HG02970 (cell line): ENCODE data around the gene OPTC.

Source experiments
- ATAC-seq: cut with Tn5 transposase; IDR thresholded peaks from one replicate; pipeline ENCODE4 v1.9.1; 2021; ENCODE audit warnings: mild to moderate bottlenecking, moderate library complexity, moderate number of reproducible peaks; ENCODE audit not compliant: unreplicated experiment, low FRiP score

OPTC gene

DNA sequence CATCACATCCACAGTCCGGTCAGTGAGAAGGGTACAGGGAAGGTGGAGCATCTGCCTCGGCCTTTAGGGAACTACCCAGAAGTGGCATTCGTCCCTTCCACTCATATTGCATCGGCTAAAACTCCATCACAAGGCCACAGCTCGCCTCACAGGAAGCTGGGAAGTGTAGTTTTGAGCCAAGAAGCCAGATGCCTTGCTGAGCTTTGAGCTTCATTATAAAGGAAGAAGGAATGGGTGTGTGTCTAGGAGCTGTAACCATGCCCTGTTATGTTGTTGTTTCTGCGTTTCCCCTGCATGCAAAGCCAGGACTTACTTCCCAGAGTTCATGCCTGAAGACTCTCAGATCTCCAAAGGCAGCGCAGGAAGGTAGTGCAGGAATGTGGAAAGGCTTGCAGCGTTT lies 61.1 kb downstream of the OPTC start:
- ATAC-seq = no peak

DNA sequence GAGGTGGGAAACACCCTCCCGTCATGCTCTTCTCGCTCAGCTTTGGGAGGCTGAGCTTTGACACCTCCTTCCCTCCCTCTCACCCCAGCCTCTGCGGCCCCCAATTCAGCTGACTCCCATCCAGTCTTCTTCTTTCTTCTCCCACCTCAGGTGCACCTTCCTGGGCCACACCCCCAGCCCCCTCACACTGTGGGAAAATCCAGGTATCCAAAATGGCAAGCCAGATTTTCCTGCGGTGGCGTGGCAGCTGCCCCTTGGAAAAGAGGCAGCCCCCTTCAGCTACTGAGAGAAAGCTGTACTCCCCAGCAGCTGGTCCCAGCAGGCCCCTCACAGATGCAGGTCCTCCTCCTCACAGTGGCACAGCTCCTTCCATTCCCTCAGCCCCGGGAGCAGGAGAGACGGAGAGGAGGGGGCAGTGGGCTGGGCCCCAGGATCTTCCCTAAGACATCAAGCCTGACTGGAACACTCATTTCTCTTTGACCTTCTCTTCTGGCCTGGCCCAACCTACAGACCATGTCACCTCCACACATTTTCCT lies 61.6 kb downstream of the OPTC start:
- no peak for ATAC-seq

DNA sequence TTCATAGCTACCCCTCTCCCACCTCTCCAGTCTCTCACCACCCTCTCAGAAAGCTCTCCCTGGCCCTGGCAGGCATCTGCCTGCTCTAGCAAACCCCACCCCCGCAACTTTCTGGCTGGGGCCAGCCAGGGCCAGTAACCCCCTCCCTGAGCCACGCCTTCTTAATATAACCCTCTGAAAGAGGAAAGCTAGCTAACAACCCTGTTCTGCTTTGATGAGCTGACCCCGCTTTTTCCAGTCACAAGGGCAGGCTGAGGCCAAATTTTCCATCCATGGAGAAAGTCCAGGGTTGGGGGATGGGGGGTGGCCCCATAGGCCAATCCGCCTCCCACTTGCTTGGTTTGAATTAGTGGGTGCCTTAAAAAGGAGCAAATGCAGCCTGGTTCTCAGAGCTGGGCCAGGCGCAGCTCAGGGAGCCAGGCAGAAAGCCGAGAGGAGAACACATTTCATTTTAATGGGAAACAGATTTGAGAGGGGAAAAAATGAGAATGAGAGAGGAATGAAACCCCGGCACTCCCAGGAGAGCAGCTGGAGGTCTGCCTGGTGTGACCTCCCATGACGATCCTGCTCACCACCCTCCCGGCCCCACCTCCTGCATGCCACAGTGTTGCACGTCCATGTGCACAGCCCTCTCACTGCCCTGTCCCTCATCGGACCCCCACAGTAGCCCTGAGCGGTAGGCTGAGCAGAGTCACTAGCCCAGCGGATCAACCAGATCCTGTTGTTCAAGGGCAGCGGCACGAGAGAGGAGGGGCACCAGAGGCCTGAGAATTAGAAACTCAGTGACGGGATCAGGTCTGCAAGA lies 62.3 kb downstream of the OPTC start:
- ATAC-seq = no peak

DNA sequence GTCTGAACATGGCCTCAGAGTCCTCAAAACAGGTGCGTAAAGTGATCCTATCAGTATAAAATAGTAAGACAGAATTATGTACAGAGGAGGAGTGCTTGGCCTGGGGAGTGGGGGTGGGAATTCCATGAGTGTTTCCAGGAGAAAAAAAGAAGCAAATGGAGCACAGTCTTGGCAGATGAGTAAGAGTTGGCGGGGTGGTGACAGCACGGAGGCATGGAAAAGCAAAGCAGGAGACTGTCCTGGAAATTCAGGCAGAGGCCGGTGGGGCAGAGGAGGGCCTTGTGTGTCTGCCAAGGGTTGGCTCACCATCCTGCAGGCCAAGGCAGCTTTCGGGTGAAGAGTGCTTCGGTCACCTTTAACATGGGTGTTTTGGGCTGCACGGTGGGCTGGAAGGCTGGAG lies 63.4 kb downstream of the OPTC start:
- no peak for ATAC-seq

DNA sequence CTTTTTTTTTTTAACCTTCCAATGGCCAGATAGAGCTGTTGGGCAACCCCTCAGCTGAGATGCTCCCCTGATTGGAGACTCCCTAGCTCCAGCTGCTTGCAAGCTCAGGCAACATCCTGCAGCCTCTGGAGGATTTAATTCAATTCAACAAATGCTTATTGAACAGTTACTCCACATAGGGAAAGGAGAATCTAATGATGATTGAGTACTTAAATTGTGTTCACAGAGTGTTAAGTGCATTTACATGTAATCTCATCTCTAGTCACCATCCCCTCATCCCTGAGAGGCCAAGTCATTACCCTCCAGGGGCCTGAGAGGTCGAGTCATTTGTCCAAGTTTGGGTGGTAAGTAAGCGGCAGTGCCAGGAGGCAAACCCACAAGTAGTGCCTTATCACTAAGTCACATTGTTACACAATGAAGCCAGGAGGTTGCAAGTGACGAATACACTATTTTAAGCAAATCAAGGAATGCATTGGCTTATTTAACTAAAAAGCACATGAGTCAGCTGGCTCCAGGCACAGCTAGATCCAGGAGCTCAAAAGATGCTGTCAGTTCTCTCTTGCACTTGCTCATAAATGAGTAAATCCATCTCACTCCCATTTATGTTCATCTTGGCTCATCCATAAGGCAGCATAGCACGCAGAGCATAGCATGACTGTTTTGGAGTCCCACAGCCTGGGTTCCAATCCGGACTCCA lies 64.3 kb downstream of the OPTC start:
- no peak for ATAC-seq
